Measurements from ENCODE around the gene NIN.

Gene NIN

GRCh38 chr14:50795909-50796308, 35.1 kb downstream of the NIN start:
- no peak for DNase-seq (ENCODE audit: insufficient read length)
- TF ChIP-seq POLR2A (IDR thresholded peaks at IDR 0.05; ENCODE audit: low read depth, low read length), result no peak
- TF ChIP-seq TAF1 (IDR thresholded peaks at IDR 0.05; ENCODE audit: borderline replicate concordance, low read depth, low read length), result no peak
- TF ChIP-seq POLR2AphosphoS5 (IDR thresholded peaks at IDR 0.05; ENCODE audit: low read depth, low read length), result no peak
- peak; percentile 60 for FAIRE-seq

- DNase-seq (ENCODE audit: insufficient read length), result no peak
- peak; percentile 78 for FAIRE-seq
- TF ChIP-seq TAF1 (IDR thresholded peaks at IDR 0.05; ENCODE audit: borderline replicate concordance, low read depth, low read length) (no peak), POLR2AphosphoS5 (IDR thresholded peaks at IDR 0.05; ENCODE audit: low read depth, low read length) (no peak)
These were observed 35.8 kb downstream of the NIN start for GRCh38 chr14:50795142-50795541.

- no peak for DNase-seq (ENCODE audit: insufficient read length)
- peak; percentile 5 for FAIRE-seq
These were observed 36.8 kb downstream of the NIN start for GRCh38 chr14:50794068-50794645.

DNA sequence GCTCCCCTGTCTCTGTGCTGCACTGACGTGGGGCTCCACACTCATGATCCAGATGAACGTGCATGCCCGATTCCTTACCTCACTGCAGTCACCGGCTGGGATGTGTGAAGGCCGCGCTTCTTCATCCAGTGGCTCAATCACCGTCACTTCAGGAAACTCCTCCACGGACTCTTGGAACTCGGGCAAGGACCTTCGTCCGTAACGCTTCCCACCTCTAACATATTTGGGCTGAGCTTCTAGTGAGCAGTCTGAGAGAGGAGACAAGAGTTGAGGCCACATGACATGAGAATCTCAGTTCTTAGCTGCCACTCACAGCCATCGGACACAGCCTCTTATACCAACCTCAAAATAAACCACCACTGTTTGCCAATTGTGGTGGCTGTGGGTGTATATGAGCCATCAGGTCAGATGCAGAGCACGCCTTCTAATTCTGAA, 38.3 kb downstream of the NIN start:
- TF ChIP-seq TAF1 (IDR thresholded peaks at IDR 0.05; ENCODE audit: borderline replicate concordance, low read depth, low read length) (no peak), POLR2A (IDR thresholded peaks at IDR 0.05; ENCODE audit: low read depth, low read length) (no peak), POLR2AphosphoS5 (IDR thresholded peaks at IDR 0.05; ENCODE audit: low read depth, low read length) (peak; percentile 2; the same call in 1 of the 2 replicates)
- FAIRE-seq (peak; percentile 92), DNase-seq (ENCODE audit: insufficient read length) (no peak)

More at GRCh38 chr14:50794068-50794645, 36.8 kb downstream of the NIN start:
- TF ChIP-seq POLR2A (IDR thresholded peaks at IDR 0.05; ENCODE audit: low read depth, low read length), result no peak

DNA sequence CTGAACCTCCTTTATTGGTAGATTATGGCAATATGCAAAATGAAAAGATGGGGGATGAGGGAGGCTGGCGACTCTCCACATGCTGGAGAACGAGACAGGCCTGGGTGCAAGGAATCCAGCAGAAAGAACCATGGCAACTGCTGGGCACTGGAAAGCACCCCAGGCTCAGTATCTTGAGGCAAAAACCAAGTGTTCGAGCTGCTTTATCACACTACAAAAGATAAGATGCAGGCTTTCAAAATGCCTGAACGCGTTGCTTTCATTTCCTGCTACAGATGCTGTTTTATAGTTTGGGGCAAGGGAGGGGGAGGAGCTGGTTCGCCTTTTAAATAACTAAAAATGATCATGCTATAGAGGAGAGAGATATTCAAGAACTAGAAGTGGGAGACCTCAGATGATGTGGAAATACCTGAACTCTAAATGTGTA, 38.9 kb downstream of the NIN start:
- peak; percentile 26; the same call in 1 of the 2 replicates for TF ChIP-seq POLR2A (IDR thresholded peaks at IDR 0.05; ENCODE audit: low read depth, low read length)
- TF ChIP-seq POLR2AphosphoS5 (IDR thresholded peaks at IDR 0.05; ENCODE audit: low read depth, low read length), result peak; percentile 36; the same call in 1 of the 2 replicates
- no peak for TF ChIP-seq TAF1 (IDR thresholded peaks at IDR 0.05; ENCODE audit: borderline replicate concordance, low read depth, low read length)
- DNase-seq (ENCODE audit: insufficient read length) (no peak), FAIRE-seq (no peak)

DNA sequence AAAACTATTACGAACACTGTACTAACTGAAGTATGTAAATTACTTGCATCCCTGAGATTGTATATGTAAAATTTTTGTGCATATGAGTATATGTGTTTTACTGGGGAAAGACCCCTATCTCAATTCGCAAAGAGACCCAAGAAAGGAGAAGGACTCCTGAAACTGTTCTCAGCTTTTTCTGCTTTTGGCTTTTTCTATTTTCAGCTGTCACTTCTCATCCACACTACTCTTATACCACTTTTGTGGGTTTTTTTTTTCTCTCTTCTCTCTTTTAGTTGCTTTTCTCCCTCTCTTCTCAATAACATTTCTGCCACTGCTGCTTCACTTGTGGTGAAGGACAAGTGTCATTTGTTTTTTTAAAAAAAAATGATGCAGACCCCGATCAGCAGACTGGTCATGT, 39.8 kb downstream of the NIN start:
- no peak for FAIRE-seq
- TF ChIP-seq TAF1 (IDR thresholded peaks at IDR 0.05; ENCODE audit: borderline replicate concordance, low read depth, low read length), result no peak
- no peak for TF ChIP-seq POLR2AphosphoS5 (IDR thresholded peaks at IDR 0.05; ENCODE audit: low read depth, low read length)
- no peak for TF ChIP-seq POLR2A (IDR thresholded peaks at IDR 0.05; ENCODE audit: low read depth, low read length)
- no peak for DNase-seq (ENCODE audit: insufficient read length)

- TF ChIP-seq POLR2A (IDR thresholded peaks at IDR 0.05; ENCODE audit: low read depth, low read length), result no peak
- TF ChIP-seq TAF1 (IDR thresholded peaks at IDR 0.05; ENCODE audit: borderline replicate concordance, low read depth, low read length), result no peak
- FAIRE-seq (peak; percentile 93), DNase-seq (ENCODE audit: insufficient read length) (no peak)
These were observed 40.4 kb downstream of the NIN start for GRCh38 chr14:50790589-50790988.

GRCh38 chr14:50786751-50787464, 44.1 kb downstream of the NIN start:
- TF ChIP-seq POLR2A (IDR thresholded peaks at IDR 0.05; ENCODE audit: low read depth, low read length) (no peak), POLR2AphosphoS5 (IDR thresholded peaks at IDR 0.05; ENCODE audit: low read depth, low read length) (no peak), TAF1 (IDR thresholded peaks at IDR 0.05; ENCODE audit: borderline replicate concordance, low read depth, low read length) (no peak)
- peak; percentile 86 for FAIRE-seq

GRCh38 chr14:50785457-50786063, 45.4 kb downstream of the NIN start:
- no peak for TF ChIP-seq POLR2A (IDR thresholded peaks at IDR 0.05; ENCODE audit: low read depth, low read length)
- TF ChIP-seq TAF1 (IDR thresholded peaks at IDR 0.05; ENCODE audit: borderline replicate concordance, low read depth, low read length), result no peak
- TF ChIP-seq POLR2AphosphoS5 (IDR thresholded peaks at IDR 0.05; ENCODE audit: low read depth, low read length), result no peak
- FAIRE-seq (no peak), DNase-seq (ENCODE audit: insufficient read length) (no peak)

More at GRCh38 chr14:50786751-50787464, 44.1 kb downstream of the NIN start:
- DNase-seq (ENCODE audit: insufficient read length), result no peak

- no peak for FAIRE-seq
- TF ChIP-seq POLR2AphosphoS5 (IDR thresholded peaks at IDR 0.05; ENCODE audit: low read depth, low read length) (peak; percentile 46; the same call in 1 of the 2 replicates), TAF1 (IDR thresholded peaks at IDR 0.05; ENCODE audit: borderline replicate concordance, low read depth, low read length) (no peak), POLR2A (IDR thresholded peaks at IDR 0.05; ENCODE audit: low read depth, low read length) (no peak; the same call in 1 of the 2 replicates)
- DNase-seq (ENCODE audit: insufficient read length), result no peak
These were observed 46.1 kb downstream of the NIN start for GRCh38 chr14:50784683-50785456.

GRCh38 chr14:50783563-50783962, 47.4 kb downstream of the NIN start:
- FAIRE-seq, result no peak
- no peak for DNase-seq (ENCODE audit: insufficient read length)
- no peak for TF ChIP-seq POLR2AphosphoS5 (IDR thresholded peaks at IDR 0.05; ENCODE audit: low read depth, low read length)
- TF ChIP-seq TAF1 (IDR thresholded peaks at IDR 0.05; ENCODE audit: borderline replicate concordance, low read depth, low read length), result no peak
- TF ChIP-seq POLR2A (IDR thresholded peaks at IDR 0.05; ENCODE audit: low read depth, low read length), result no peak
